CD8-positive, alpha-beta memory T cell (primary cell): Measurements from ENCODE around the gene SETD7. TPM values are rescaled to one million over a fixed set of nuclear protein-coding genes. Genes with fewer than 3 reads are reported as not detected.

Source experiments
- CTCF ChIA-PET: fragments of 350-600 bp; sonication (Branson Sonifier 250); formaldehyde crosslinking; loops from one replicate; lab custom pipeline; 2021; ENCODE audit warnings: antibody characterized with exemption; lab: Charles Lee
- POLR2A ChIA-PET: fragments of 350-600 bp; sonication (Branson Sonifier 250); formaldehyde crosslinking; loops from one replicate; lab custom pipeline; 2021; ENCODE audit warnings: antibody characterized with exemption; lab: Charles Lee
- DNase-seq, 5 donors: peaks; one replicate each; pipeline versions ENCODE4 v3.0.0 to v3.0.0-alpha.2; 2020 to 2022; ENCODE audit warnings: mixed read lengths in 1 of 5
- H3K27ac ChIP-seq: one replicate; pipeline ENCODE4 v1.7.0; 2013; ENCODE audit warnings: low read depth, mild to moderate bottlenecking, low read length, moderate library complexity
- H3K27me3 ChIP-seq: 2 replicates; pipeline ENCODE4 v1.7.0; 2013; ENCODE audit warnings: low read length, mild to moderate bottlenecking; ENCODE audit not compliant: insufficient read depth, poor library complexity, severe bottlenecking
- H3K36me3 ChIP-seq: 2 replicates; pipeline ENCODE4 v1.7.0; 2013; ENCODE audit warnings: mild to moderate bottlenecking, low read length, moderate library complexity; ENCODE audit not compliant: insufficient read depth
- H3K4me1 ChIP-seq: 2 replicates; pipeline ENCODE4 v1.7.0; 2013; ENCODE audit warnings: mild to moderate bottlenecking, low read length, moderate library complexity; ENCODE audit not compliant: insufficient read depth
- H3K4me3 ChIP-seq: 2 replicates; pipeline ENCODE4 v1.7.0; 2013; ENCODE audit warnings: mild to moderate bottlenecking, low read length
- H3K9me3 ChIP-seq: 2 replicates; pipeline ENCODE4 v1.7.0; 2013; ENCODE audit warnings: mild to moderate bottlenecking, low read length
- H3K27ac Mint-ChIP-seq, 8 donors: one replicate each; pipeline ENCODE4 v1.8.0; 2020 to 2021; ENCODE audit warnings: mixed read lengths in 8 of 8, mild to moderate bottlenecking in 6 of 8, inconsistent platforms in 3 of 8, moderate library complexity in 3 of 8
- H3K27me3 Mint-ChIP-seq, 2 donors: one replicate each; pipeline ENCODE4 v1.8.0; 2020 to 2021; ENCODE audit warnings: mixed read lengths in 2 of 2, mild to moderate bottlenecking in 1 of 2, moderate library complexity in 1 of 2
- H3K36me3 Mint-ChIP-seq, 3 donors: one replicate each; pipeline ENCODE4 v1.8.0; 2020 to 2021; ENCODE audit warnings: mixed read lengths in 3 of 3, inconsistent platforms in 1 of 3, mild to moderate bottlenecking in 1 of 3
- H3K4me1 Mint-ChIP-seq, 3 donors: one replicate each; pipeline ENCODE4 v1.8.0; 2020 to 2021; ENCODE audit warnings: mixed read lengths in 3 of 3, inconsistent platforms in 1 of 3, mild to moderate bottlenecking in 1 of 3
- H3K4me3 Mint-ChIP-seq, 7 donors: one replicate each; pipeline ENCODE4 v1.8.0; 2020 to 2021; ENCODE audit warnings: mixed read lengths in 7 of 7, mild to moderate bottlenecking in 6 of 7, moderate library complexity in 4 of 7, inconsistent platforms in 2 of 7
- H3K9me3 Mint-ChIP-seq, 5 donors: one replicate each; pipeline ENCODE4 v1.8.0; 2020 to 2022; ENCODE audit warnings: mixed read lengths in 5 of 5, mild to moderate bottlenecking in 3 of 5, moderate library complexity in 2 of 5, inconsistent platforms in 1 of 5
- polyA plus RNA-seq: library from polyadenylated mRNA; unstranded; fragments of 300-500 nt; fragmentation: Illumina TruSeq; gene quantifications from one replicate; pipeline ENCODE4 v1.2.3, GENCODE V29; 2021
- total RNA-seq, 2 experiments: library from RNA; stranded (reverse); gene quantifications; one replicate each; pipeline ENCODE4 v1.2.3, GENCODE V29; 2021

Gene SETD7
- total and polyA plus RNA-seq, 3 experiments from 2014 or later: 2.0 to 17.0 (median 15.2) TPM

- no peak overlapping the region for H3K4me3 Mint-ChIP-seq
- no peaks in the 10 kb centered on the region for H3K36me3 ChIP-seq
- DNase-seq: no peak
- H3K27me3 Mint-ChIP-seq: no peaks in the 10 kb centered on the region
- H3K9me3 Mint-ChIP-seq: no peaks in the 10 kb centered on the region
- no peaks in the 10 kb centered on the region for H3K36me3 Mint-ChIP-seq
- CTCF ChIA-PET: interaction anchor here (1.2 kb wide), 1 partner anchor 14 kb away, joined by 3 read pairs; no protein-coding TSS in a partner anchor
- no peaks in the 10 kb centered on the region for H3K9me3 ChIP-seq
- H3K27me3 ChIP-seq: no peaks in the 10 kb centered on the region
- H3K4me3 ChIP-seq: no peak overlapping the region
- H3K27ac Mint-ChIP-seq: peak overlapping the region in 1 of 8 donors; percentile 7
- POLR2A ChIA-PET: no interaction called here
- H3K4me1 ChIP-seq: no peaks in the 10 kb centered on the region
- no peaks in the 10 kb centered on the region for H3K4me1 Mint-ChIP-seq
- H3K27ac ChIP-seq: no peak overlapping the region
These were observed 71.2 kb downstream of the SETD7 start for GRCh38 chr4:139484783-139485311.

GRCh38 chr4:139483000-139483399, 73.0 kb downstream of the SETD7 start:
- no peak for DNase-seq
- Mint-ChIP-seq H3K36me3 (peaks cover 0 to 2% (median 1%) of the 10 kb centered on the region in 3 donors), H3K27me3 (no peaks in the 10 kb centered on the region), H3K9me3 (no peaks in the 10 kb centered on the region), H3K27ac (peak overlapping the region in 1 of 8 donors; percentile 52), H3K4me3 (no peak overlapping the region), H3K4me1 (no peaks in the 10 kb centered on the region)
- no peaks in the 10 kb centered on the region for H3K4me1 ChIP-seq
- no peaks in the 10 kb centered on the region for H3K36me3 ChIP-seq
- no peak overlapping the region for H3K4me3 ChIP-seq
- H3K9me3 ChIP-seq: no peaks in the 10 kb centered on the region
- H3K27ac ChIP-seq: no peak overlapping the region
- ChIA-PET CTCF (interaction anchor here (1.6 kb wide), 1 partner anchor 39 kb away, joined by 4 read pairs; no protein-coding TSS in a partner anchor), POLR2A (no interaction called here)
- no peaks in the 10 kb centered on the region for H3K27me3 ChIP-seq

- Histone ChIP-seq H3K27me3 (no peaks in the 10 kb centered on the region), H3K4me3 (no peak overlapping the region), H3K36me3 (no peaks in the 10 kb centered on the region), H3K9me3 (no peaks in the 10 kb centered on the region), H3K27ac (no peak overlapping the region), H3K4me1 (no peaks in the 10 kb centered on the region)
- peaks cover 0 to 5% (median 5%) of the 10 kb centered on the region in 3 donors for H3K36me3 Mint-ChIP-seq
- CTCF ChIA-PET: no interaction called here
- no peaks in the 10 kb centered on the region for H3K9me3 Mint-ChIP-seq
- H3K27ac Mint-ChIP-seq: no peak overlapping the region
- POLR2A ChIA-PET: no interaction called here
- no peaks in the 10 kb centered on the region for H3K27me3 Mint-ChIP-seq
- H3K4me1 Mint-ChIP-seq: no peaks in the 10 kb centered on the region
- no peak for DNase-seq
- no peak overlapping the region for H3K4me3 Mint-ChIP-seq
These were observed 74.6 kb downstream of the SETD7 start for GRCh38 chr4:139481465-139481864.

GRCh38 chr4:139476363-139476762, 79.7 kb downstream of the SETD7 start:
- no peaks in the 10 kb centered on the region for H3K4me1 ChIP-seq
- DNase-seq: no peak
- H3K27ac ChIP-seq: no peak overlapping the region
- Mint-ChIP-seq H3K27me3 (no peaks in the 10 kb centered on the region), H3K9me3 (peaks cover 0 to 8% (median 3%) of the 10 kb centered on the region in 5 donors), H3K4me1 (peaks cover 3 to 7% (median 7%) of the 10 kb centered on the region in 3 donors), H3K4me3 (no peak overlapping the region), H3K27ac (peak overlapping the region in 2 of 8 donors; percentile 38 to 69), H3K36me3 (peaks cover 15 to 32% (median 25%) of the 10 kb centered on the region in 3 donors)
- POLR2A ChIA-PET: no interaction called here
- CTCF ChIA-PET: no interaction called here
- H3K36me3 ChIP-seq: peaks cover 4% of the 10 kb centered on the region
- no peaks in the 10 kb centered on the region for H3K27me3 ChIP-seq
- H3K9me3 ChIP-seq: no peaks in the 10 kb centered on the region
- no peak overlapping the region for H3K4me3 ChIP-seq

GRCh38 chr4:139472852-139473251, 83.2 kb downstream of the SETD7 start:
- Mint-ChIP-seq H3K4me1 (peaks cover 20 to 36% (median 24%) of the 10 kb centered on the region in 3 donors), H3K9me3 (peaks cover 8 to 18% (median 14%) of the 10 kb centered on the region in 5 donors), H3K36me3 (peaks cover 32 to 46% (median 37%) of the 10 kb centered on the region in 3 donors), H3K27me3 (no peaks in the 10 kb centered on the region), H3K4me3 (no peak overlapping the region), H3K27ac (no peak overlapping the region)
- DNase-seq: no peak
- CTCF ChIA-PET: no interaction called here
- no peaks in the 10 kb centered on the region for H3K4me1 ChIP-seq
- peaks cover 4% of the 10 kb centered on the region for H3K36me3 ChIP-seq
- H3K27me3 ChIP-seq: no peaks in the 10 kb centered on the region
- H3K4me3 ChIP-seq: no peak overlapping the region
- no peak overlapping the region for H3K27ac ChIP-seq
- POLR2A ChIA-PET: no interaction called here
- no peaks in the 10 kb centered on the region for H3K9me3 ChIP-seq

GRCh38 chr4:139470997-139471665, 84.9 kb downstream of the SETD7 start:
- ChIA-PET POLR2A (no interaction called here), CTCF (no interaction called here)
- Mint-ChIP-seq H3K27me3 (no peaks in the 10 kb centered on the region), H3K4me3 (no peak overlapping the region), H3K4me1 (peaks cover 20 to 37% (median 24%) of the 10 kb centered on the region in 3 donors), H3K9me3 (peaks cover 8 to 19% (median 14%) of the 10 kb centered on the region in 5 donors), H3K27ac (no peak overlapping the region), H3K36me3 (peaks cover 30 to 41% (median 38%) of the 10 kb centered on the region in 3 donors)
- H3K36me3 ChIP-seq: peaks cover 4% of the 10 kb centered on the region
- H3K27me3 ChIP-seq: no peaks in the 10 kb centered on the region
- no peak overlapping the region for H3K4me3 ChIP-seq
- no peaks in the 10 kb centered on the region for H3K4me1 ChIP-seq
- DNase-seq: no peak
- no peaks in the 10 kb centered on the region for H3K9me3 ChIP-seq
- no peak overlapping the region for H3K27ac ChIP-seq

GRCh38 chr4:139470295-139470694, 85.7 kb downstream of the SETD7 start:
- Histone ChIP-seq H3K9me3 (no peaks in the 10 kb centered on the region), H3K4me1 (no peaks in the 10 kb centered on the region), H3K36me3 (peaks cover 4% of the 10 kb centered on the region), H3K27me3 (no peaks in the 10 kb centered on the region), H3K27ac (no peak overlapping the region), H3K4me3 (no peak overlapping the region)
- ChIA-PET POLR2A (no interaction called here), CTCF (no interaction called here)
- H3K4me1 Mint-ChIP-seq: peaks cover 22 to 37% (median 24%) of the 10 kb centered on the region in 3 donors
- H3K36me3 Mint-ChIP-seq: peaks cover 30 to 41% (median 38%) of the 10 kb centered on the region in 3 donors
- H3K4me3 Mint-ChIP-seq: peak overlapping the region in 1 of 7 donors; percentile 18
- H3K27ac Mint-ChIP-seq: no peak overlapping the region
- H3K9me3 Mint-ChIP-seq: peaks cover 8 to 19% (median 14%) of the 10 kb centered on the region in 5 donors
- no peaks in the 10 kb centered on the region for H3K27me3 Mint-ChIP-seq
- DNase-seq: no peak

- Histone ChIP-seq H3K4me1 (no peaks in the 10 kb centered on the region), H3K36me3 (peaks cover 4% of the 10 kb centered on the region), H3K9me3 (no peaks in the 10 kb centered on the region), H3K27ac (no peak overlapping the region), H3K4me3 (no peak overlapping the region), H3K27me3 (no peaks in the 10 kb centered on the region)
- CTCF ChIA-PET: no interaction called here
- POLR2A ChIA-PET: no interaction called here
- Mint-ChIP-seq H3K27ac (no peak overlapping the region), H3K4me1 (peaks cover 22 to 37% (median 24%) of the 10 kb centered on the region in 3 donors), H3K36me3 (peaks cover 30 to 41% (median 38%) of the 10 kb centered on the region in 3 donors), H3K27me3 (no peaks in the 10 kb centered on the region), H3K4me3 (no peak overlapping the region), H3K9me3 (peaks cover 8 to 19% (median 14%) of the 10 kb centered on the region in 5 donors)
- DNase-seq: no peak
These were observed 86.2 kb downstream of the SETD7 start for GRCh38 chr4:139469869-139470268.
